ENCODE results near the gene ARHGEF9.

- TF ChIP-seq CTCF (IDR thresholded peaks at IDR 0.05) (no peak), POLR2AphosphoS5 (IDR thresholded peaks at IDR 0.05) (no peak)
These were observed 37.7 kb downstream of the ARHGEF9 start for GRCh38 chrX:63747331-63747730.
